Upper lobe of left lung (tissue), 4 donors: ENCODE measurements around the gene RRP36.

Experiments
- CTCF ChIP-seq, 6 experiments: fragments of 450-650 bp in 4 of 6; fragments of 200-600 bp in 2 of 6; sonication (generic) in 2 of 6; IDR thresholded peaks; one replicate each; pipeline ENCODE4 v1.5.1; 2016 to 2019; ENCODE audit warnings: antibody characterized with exemption in 6 of 6
- EP300 ChIP-seq, 4 donors: sonication (generic); formaldehyde crosslinking; IDR thresholded peaks; one replicate each; pipeline ENCODE4 v1.5.1; 2017; ENCODE audit warnings: antibody characterized with exemption in 4 of 4, control low read depth in 2 of 4
- POLR2AphosphoS5 ChIP-seq, 2 donors: sonication (generic); formaldehyde crosslinking; IDR thresholded peaks; one replicate each; pipeline ENCODE4 v1.5.1; 2017; ENCODE audit warnings: antibody characterized with exemption in 2 of 2

DNA sequence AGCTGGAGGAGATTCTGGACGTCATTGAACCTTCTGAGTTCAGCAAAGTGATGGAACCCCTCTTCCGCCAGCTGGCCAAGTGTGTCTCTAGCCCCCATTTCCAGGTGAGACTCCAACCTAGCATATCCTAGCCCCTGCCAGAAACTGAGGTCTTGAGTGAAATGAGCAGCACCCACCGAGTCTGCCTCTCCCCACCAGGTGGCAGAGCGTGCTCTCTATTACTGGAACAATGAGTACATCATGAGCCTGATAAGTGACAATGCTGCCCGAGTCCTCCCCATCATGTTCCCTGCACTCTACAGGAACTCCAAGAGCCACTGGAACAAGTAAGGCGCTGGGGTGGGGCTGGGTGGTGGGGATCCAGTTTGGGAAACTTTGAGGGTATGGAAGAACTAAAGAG lies 12.3 kb upstream of the RRP36 start:
- peak in 3 of 6 experiments; percentile 9 to 27 (median 11) for TF ChIP-seq CTCF (IDR thresholded peaks at IDR 0.05)
- no peak for TF ChIP-seq EP300 (IDR thresholded peaks at IDR 0.05)
- TF ChIP-seq POLR2AphosphoS5 (IDR thresholded peaks at IDR 0.05) = no peak
